ENCODE measurements around the gene ORAI3. TPM values are rescaled to one million over a fixed set of nuclear protein-coding genes. Genes with fewer than 3 reads are reported as not detected.

ORAI3 gene
- total and polyA plus RNA-seq, 4 experiments from 2014 or later: 16.2 to 22.0 (median 18.4) TPM

GRCh38 chr16:30983289-30983889, 34.5 kb downstream of the ORAI3 start:
- H3K36me3 Mint-ChIP-seq: peaks cover 13 to 33% of the 10 kb centered on the region in 2 donors
- ChIA-PET POLR2A (ENCODE audit: partially characterized antibody) (interaction anchor here (1.1 to 1.2 kb wide), 2 partner anchors 111 to 197 kb away, joined by 3 to 5 read pairs; partner anchors contain the start of genes FUS and VKORC1), CTCF (ENCODE audit: partially characterized antibody) (interaction anchor here (0.6 to 4.5 kb wide), 15 partner anchors 10 to 885 kb away, joined by 3 to 49 read pairs (median 4); partner anchors contain the start of gene ZNF843)
- H3K4me1 Mint-ChIP-seq: peaks cover 0 to 6% (median 0%) of the 10 kb centered on the region in 4 donors
- peaks cover 6% of the 10 kb centered on the region for H3K4me1 ChIP-seq (ENCODE audit: insufficient read depth, low read length)
- peaks cover 13% of the 10 kb centered on the region for H3K36me3 ChIP-seq (ENCODE audit: insufficient read depth, low read length)
- H3K27me3 Mint-ChIP-seq: no peaks in the 10 kb centered on the region
- peak overlapping the region in 2 of 7 donors; percentile 12 to 61 for H3K27ac Mint-ChIP-seq
- H3K4me3 ChIP-seq (ENCODE audit: low read length in 2 of 2): no peak overlapping the region
- intact Hi-C loops (cut with micrococcal nuclease): no loop called here
- H3K27ac ChIP-seq (ENCODE audit: low read depth, low read length): no peak overlapping the region
- no peaks in the 10 kb centered on the region for H3K9me3 Mint-ChIP-seq
- no peak for DNase-seq
- no peaks in the 10 kb centered on the region for H3K9me3 ChIP-seq (ENCODE audit: control insufficient read depth in 1 of 2, low read length in 2 of 2)
- no peaks in the 10 kb centered on the region for H3K27me3 ChIP-seq (ENCODE audit: insufficient read depth, low read length)
- H3K4me3 Mint-ChIP-seq: no peak overlapping the region

GRCh38 chr16:30983898-30984610, 35.2 kb downstream of the ORAI3 start:
- H3K4me3 ChIP-seq (ENCODE audit: low read length in 2 of 2): no peak overlapping the region
- no peak for DNase-seq
- no peak overlapping the region for H3K27ac ChIP-seq (ENCODE audit: low read depth, low read length)
- peaks cover 9 to 27% of the 10 kb centered on the region in 2 donors for H3K36me3 Mint-ChIP-seq
- H3K36me3 ChIP-seq (ENCODE audit: insufficient read depth, low read length): peaks cover 9% of the 10 kb centered on the region
- H3K27ac Mint-ChIP-seq: peak overlapping the region in 1 of 7 donors; percentile 61
- H3K9me3 ChIP-seq (ENCODE audit: control insufficient read depth in 1 of 2, low read length in 2 of 2): no peaks in the 10 kb centered on the region
- POLR2A ChIA-PET (ENCODE audit: partially characterized antibody): interaction anchor here (1.0 to 2.3 kb wide), 5 partner anchors 110 to 886 kb away, joined by 3 to 10 read pairs (median 3); partner anchors contain the start of genes FUS and VKORC1
- no peak overlapping the region for H3K4me3 Mint-ChIP-seq
- H3K4me1 Mint-ChIP-seq: peaks cover 0 to 6% (median 0%) of the 10 kb centered on the region in 4 donors
- no peaks in the 10 kb centered on the region for H3K27me3 Mint-ChIP-seq
- CTCF ChIA-PET (ENCODE audit: partially characterized antibody): interaction anchor here (0.6 to 4.5 kb wide), 24 partner anchors 10 to 884 kb away, joined by 3 to 49 read pairs (median 4); partner anchors contain the start of genes KAT8, ZNF646, ZNF668 and ZNF843
- intact Hi-C loops (cut with micrococcal nuclease): no loop called here
- H3K9me3 Mint-ChIP-seq: no peaks in the 10 kb centered on the region
- H3K27me3 ChIP-seq (ENCODE audit: insufficient read depth, low read length): no peaks in the 10 kb centered on the region
- peaks cover 6% of the 10 kb centered on the region for H3K4me1 ChIP-seq (ENCODE audit: insufficient read depth, low read length)

- H3K9me3 ChIP-seq (ENCODE audit: control insufficient read depth in 1 of 2, low read length in 2 of 2): no peaks in the 10 kb centered on the region
- peaks cover 0 to 6% (median 0%) of the 10 kb centered on the region in 4 donors for H3K4me1 Mint-ChIP-seq
- H3K4me3 Mint-ChIP-seq: no peak within 1 kb of the TSS
- CTCF ChIA-PET (ENCODE audit: partially characterized antibody): interaction anchor here (0.5 to 4.5 kb wide), 26 partner anchors 9 to 884 kb away, joined by 3 to 49 read pairs (median 4); partner anchors contain the start of genes KAT8, ZNF646, ZNF668 and ZNF843
- peak; percentile 60 to 76 (median 65) for DNase-seq
- peaks cover 6% of the 10 kb centered on the region for H3K4me1 ChIP-seq (ENCODE audit: insufficient read depth, low read length)
- peaks cover 9 to 27% of the 10 kb centered on the region in 2 donors for H3K36me3 Mint-ChIP-seq
- no peaks in the 10 kb centered on the region for H3K27me3 Mint-ChIP-seq
- no peak within 1 kb of the TSS for H3K4me3 ChIP-seq (ENCODE audit: low read length in 2 of 2)
- intact Hi-C loops (cut with micrococcal nuclease): loop anchor here (1.0 kb wide), 2 partner anchors 111 to 157 kb away; no protein-coding TSS in a partner anchor
- peak within 1 kb of the TSS in 2 of 7 donors; percentile 63 to 66 for H3K27ac Mint-ChIP-seq
- H3K27me3 ChIP-seq (ENCODE audit: insufficient read depth, low read length): no peaks in the 10 kb centered on the region
- no peak within 1 kb of the TSS for H3K27ac ChIP-seq (ENCODE audit: low read depth, low read length)
- POLR2A ChIA-PET (ENCODE audit: partially characterized antibody): interaction anchor here (1.0 to 2.3 kb wide), 4 partner anchors 88 to 885 kb away, joined by 3 to 10 read pairs (median 4); no protein-coding TSS in a partner anchor
- peaks cover 9% of the 10 kb centered on the region for H3K36me3 ChIP-seq (ENCODE audit: insufficient read depth, low read length)
- H3K9me3 Mint-ChIP-seq: no peaks in the 10 kb centered on the region
Measured at GRCh38 chr16:30984669-30985400, 36.0 kb downstream of the ORAI3 start, which contains the start of gene HSD3B7. HSD3B7 (plus strand) TSS chr16:30985207; CDS start chr16:30985659, 452 bp downstream.

GRCh38 chr16:30985401-30986128, 36.7 kb downstream of the ORAI3 start:
- no peaks in the 10 kb centered on the region for H3K27me3 ChIP-seq (ENCODE audit: insufficient read depth, low read length)
- H3K36me3 ChIP-seq (ENCODE audit: insufficient read depth, low read length): peaks cover 9% of the 10 kb centered on the region
- Mint-ChIP-seq H3K27me3 (no peaks in the 10 kb centered on the region), H3K4me3 (no peak overlapping the region), H3K4me1 (peaks cover 0 to 6% (median 0%) of the 10 kb centered on the region in 4 donors), H3K36me3 (peaks cover 9 to 23% of the 10 kb centered on the region in 2 donors), H3K27ac (peak overlapping the region in 2 of 7 donors; percentile 63 to 66), H3K9me3 (no peaks in the 10 kb centered on the region)
- H3K4me1 ChIP-seq (ENCODE audit: insufficient read depth, low read length): peaks cover 6% of the 10 kb centered on the region
- intact Hi-C loops (cut with micrococcal nuclease): loop anchor here (1.0 kb wide), 2 partner anchors 111 to 157 kb away; no protein-coding TSS in a partner anchor
- ChIA-PET POLR2A (ENCODE audit: partially characterized antibody) (interaction anchor here (0.6 to 2.3 kb wide), 5 partner anchors 11 to 883 kb away, joined by 3 to 10 read pairs (median 4); no protein-coding TSS in a partner anchor), CTCF (ENCODE audit: partially characterized antibody) (interaction anchor here (0.5 to 4.5 kb wide), 26 partner anchors 8 to 883 kb away, joined by 3 to 49 read pairs (median 4); partner anchors contain the start of genes KAT8, ZNF646, ZNF668 and ZNF843)
- DNase-seq: no peak
- no peak overlapping the region for H3K27ac ChIP-seq (ENCODE audit: low read depth, low read length)
- no peak overlapping the region for H3K4me3 ChIP-seq (ENCODE audit: low read length in 2 of 2)
- H3K9me3 ChIP-seq (ENCODE audit: control insufficient read depth in 1 of 2, low read length in 2 of 2): no peaks in the 10 kb centered on the region

GRCh38 chr16:30986129-30986991, 37.5 kb downstream of the ORAI3 start:
- ChIA-PET POLR2A (ENCODE audit: partially characterized antibody) (interaction anchor here (0.6 to 2.3 kb wide), 5 partner anchors 10 to 882 kb away, joined by 3 to 10 read pairs (median 4); no protein-coding TSS in a partner anchor), CTCF (ENCODE audit: partially characterized antibody) (interaction anchor here (0.6 to 4.5 kb wide), 20 partner anchors 9 to 882 kb away, joined by 3 to 49 read pairs (median 4); partner anchors contain the start of genes KAT8, ZNF646, ZNF668 and ZNF843)
- no peaks in the 10 kb centered on the region for H3K27me3 ChIP-seq (ENCODE audit: insufficient read depth, low read length)
- H3K27ac Mint-ChIP-seq: no peak overlapping the region
- no peaks in the 10 kb centered on the region for H3K9me3 ChIP-seq (ENCODE audit: control insufficient read depth in 1 of 2, low read length in 2 of 2)
- peaks cover 6% of the 10 kb centered on the region for H3K4me1 ChIP-seq (ENCODE audit: insufficient read depth, low read length)
- intact Hi-C loops (cut with micrococcal nuclease): no loop called here
- H3K9me3 Mint-ChIP-seq: no peaks in the 10 kb centered on the region
- H3K4me1 Mint-ChIP-seq: peaks cover 0 to 6% (median 0%) of the 10 kb centered on the region in 4 donors
- DNase-seq: no peak
- no peaks in the 10 kb centered on the region for H3K27me3 Mint-ChIP-seq
- H3K4me3 ChIP-seq (ENCODE audit: low read length in 2 of 2): no peak overlapping the region
- no peak overlapping the region for H3K4me3 Mint-ChIP-seq
- H3K27ac ChIP-seq (ENCODE audit: low read depth, low read length): no peak overlapping the region
- H3K36me3 Mint-ChIP-seq: peaks cover 9 to 21% of the 10 kb centered on the region in 2 donors
- H3K36me3 ChIP-seq (ENCODE audit: insufficient read depth, low read length): peaks cover 6% of the 10 kb centered on the region
